Activated CD4-positive, alpha-beta memory T cell treated with anti-CD3 and anti-CD28 coated beads, Interleukin-2, amount 10 ng/mL, durations not matched to agents 7 days and 5 days (primary cell): ENCODE data around the gene PRKCB. TPM values are rescaled to one million over a fixed set of nuclear protein-coding genes. Genes with fewer than 3 reads are reported as not detected.
"Not testable (repeated sequence)": the region's sequence is repeated elsewhere in the genome, so short reads cannot be mapped to it uniquely, and the experiment has no call there.

Experiments used
- CTCF ChIA-PET: fragments of 350-600 bp; sonication (Branson Sonifier 250); formaldehyde crosslinking; loops from one replicate; lab custom pipeline; 2021; ENCODE audit warnings: antibody characterized with exemption, inconsistent platforms; lab: Charles Lee
- POLR2A ChIA-PET: fragments of 350-600 bp; sonication (Branson Sonifier 250); formaldehyde crosslinking; loops from one replicate; lab custom pipeline; 2021; ENCODE audit warnings: antibody characterized with exemption; lab: Charles Lee
- DNase-seq: peaks from one replicate; pipeline ENCODE4 v3.0.0-alpha.2; 2020
- H3K27ac Mint-ChIP-seq: one replicate; pipeline ENCODE4 v1.8.0; 2021; ENCODE audit warnings: mild to moderate bottlenecking, mixed read lengths
- H3K27me3 Mint-ChIP-seq: one replicate; pipeline ENCODE4 v1.8.0; 2021; ENCODE audit warnings: mixed read lengths
- H3K36me3 Mint-ChIP-seq: one replicate; pipeline ENCODE4 v1.8.0; 2021; ENCODE audit warnings: low read depth, mixed read lengths
- H3K4me1 Mint-ChIP-seq: one replicate; pipeline ENCODE4 v1.8.0; 2021; ENCODE audit warnings: mixed read lengths
- H3K4me3 Mint-ChIP-seq: one replicate; pipeline ENCODE4 v1.8.0; 2021; ENCODE audit warnings: mild to moderate bottlenecking, mixed read lengths
- H3K9me3 Mint-ChIP-seq: one replicate; pipeline ENCODE4 v1.8.0; 2021; ENCODE audit warnings: mixed read lengths
- total RNA-seq, 2 experiments: library from RNA; stranded (reverse); gene quantifications; one replicate each; pipeline ENCODE4 v1.2.3, GENCODE V29; 2021

Gene PRKCB
- total RNA-seq, 2 experiments from 2014 or later, result 77.3 to 81.4 TPM

DNA sequence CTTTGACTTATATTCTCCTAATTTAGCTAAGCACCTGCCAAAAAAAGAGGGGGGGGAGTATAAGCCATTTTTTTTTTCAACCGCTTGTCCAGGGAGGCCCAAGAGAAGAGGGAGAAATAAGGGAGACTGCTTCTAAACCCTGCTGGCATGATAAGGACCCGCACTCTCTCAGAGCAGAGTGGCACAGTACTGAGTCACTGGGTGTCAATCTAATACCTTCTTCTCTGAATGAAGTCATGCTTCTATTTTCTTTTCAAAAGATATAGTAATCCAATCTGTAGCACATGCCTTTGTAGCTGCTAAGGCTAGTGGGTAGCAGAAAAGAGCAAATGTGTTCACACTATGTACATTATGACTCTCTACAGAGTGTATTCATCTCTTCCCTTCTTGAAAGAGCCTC is 385.4 kb downstream of the PRKCB start:
- no peaks in the 10 kb centered on the region for H3K27me3 Mint-ChIP-seq
- H3K9me3 Mint-ChIP-seq, result peaks cover 2% of the 10 kb centered on the region
- H3K4me1 Mint-ChIP-seq, result no peaks in the 10 kb centered on the region
- ChIA-PET CTCF (no interaction called here), POLR2A (interaction anchor here (1.9 kb wide), 1 partner anchor 11 kb away, joined by 4 read pairs; no protein-coding TSS in a partner anchor)
- DNase-seq, result no peak
- peaks cover 23% of the 10 kb centered on the region for H3K36me3 Mint-ChIP-seq
- no peak overlapping the region for H3K27ac Mint-ChIP-seq
- no peak overlapping the region for H3K4me3 Mint-ChIP-seq

- ChIA-PET POLR2A (no interaction called here), CTCF (no interaction called here)
- Mint-ChIP-seq H3K4me3 (no peak overlapping the region), H3K4me1 (no peaks in the 10 kb centered on the region), H3K27ac (no peak overlapping the region), H3K36me3 (no peaks in the 10 kb centered on the region), H3K27me3 (peaks cover 2% of the 10 kb centered on the region), H3K9me3 (no peaks in the 10 kb centered on the region)
- no peak for DNase-seq
Measured at GRCh38 chr16:24228514-24228913, 392.7 kb downstream of the PRKCB start.

DNA sequence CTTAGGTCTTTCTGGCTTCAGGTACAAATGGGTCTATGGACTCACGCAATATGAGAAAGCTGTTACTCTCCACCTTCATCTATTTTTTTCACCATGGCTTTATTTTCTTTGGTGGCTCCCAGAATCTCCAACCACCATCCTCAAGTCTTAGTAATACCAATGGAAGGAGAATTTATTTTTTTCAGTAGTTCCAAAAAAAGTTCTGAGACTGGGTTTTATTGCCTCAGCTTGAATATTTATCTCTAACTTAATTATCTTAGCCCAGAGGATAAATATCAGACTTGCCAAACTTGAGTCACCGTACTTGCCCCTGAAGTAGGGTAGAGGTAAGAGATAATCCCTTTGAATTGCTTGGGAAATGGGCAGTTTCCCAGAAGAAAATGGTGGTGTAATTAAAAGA is 397.2 kb downstream of the PRKCB start:
- Mint-ChIP-seq H3K36me3 (no peaks in the 10 kb centered on the region), H3K4me3 (no peak overlapping the region), H3K9me3 (no peaks in the 10 kb centered on the region), H3K27ac (no peak overlapping the region), H3K27me3 (peaks cover 2% of the 10 kb centered on the region), H3K4me1 (no peaks in the 10 kb centered on the region)
- DNase-seq, result no peak
- ChIA-PET CTCF (no interaction called here), POLR2A (no interaction called here)

GRCh38 chr16:24234737-24235136 is 399.0 kb downstream of the PRKCB start:
- peaks cover 8% of the 10 kb centered on the region for H3K27me3 Mint-ChIP-seq
- CTCF ChIA-PET, result no interaction called here
- DNase-seq, result no peak
- H3K4me3 Mint-ChIP-seq, result no peak overlapping the region
- peaks cover 12% of the 10 kb centered on the region for H3K9me3 Mint-ChIP-seq
- H3K36me3 Mint-ChIP-seq, result peaks cover 5% of the 10 kb centered on the region
- POLR2A ChIA-PET, result no interaction called here
- no peaks in the 10 kb centered on the region for H3K4me1 Mint-ChIP-seq
- no peak overlapping the region for H3K27ac Mint-ChIP-seq

- Mint-ChIP-seq H3K9me3 (peaks cover 12% of the 10 kb centered on the region), H3K36me3 (peaks cover 5% of the 10 kb centered on the region), H3K4me1 (no peaks in the 10 kb centered on the region), H3K27me3 (peaks cover 10% of the 10 kb centered on the region), H3K27ac (no peak overlapping the region), H3K4me3 (no peak overlapping the region)
- POLR2A ChIA-PET, result no interaction called here
- CTCF ChIA-PET, result no interaction called here
- no peak for DNase-seq
Measured at GRCh38 chr16:24235806-24236205, 400.0 kb downstream of the PRKCB start.

- H3K9me3 Mint-ChIP-seq, result peaks cover 12% of the 10 kb centered on the region
- H3K36me3 Mint-ChIP-seq, H3K4me3 Mint-ChIP-seq, H3K27ac Mint-ChIP-seq, POLR2A ChIA-PET, DNase-seq, CTCF ChIA-PET, H3K4me1 Mint-ChIP-seq: not testable (repeated sequence)
- H3K27me3 Mint-ChIP-seq, result peaks cover 16% of the 10 kb centered on the region
Measured at GRCh38 chr16:24238846-24239245, 403.1 kb downstream of the PRKCB start.

GRCh38 chr16:24246911-24247607 is 411.3 kb downstream of the PRKCB start:
- no peak overlapping the region for H3K4me3 Mint-ChIP-seq
- H3K36me3 Mint-ChIP-seq, result no peaks in the 10 kb centered on the region
- no peaks in the 10 kb centered on the region for H3K4me1 Mint-ChIP-seq
- CTCF ChIA-PET, result interaction anchor here (0.6 kb wide), 1 partner anchor 351 kb away, joined by 4 read pairs; no protein-coding TSS in a partner anchor
- no peaks in the 10 kb centered on the region for H3K9me3 Mint-ChIP-seq
- peaks cover 33% of the 10 kb centered on the region for H3K27me3 Mint-ChIP-seq
- DNase-seq, result no peak
- POLR2A ChIA-PET, result no interaction called here
- no peak overlapping the region for H3K27ac Mint-ChIP-seq

- no peak overlapping the region for H3K4me3 Mint-ChIP-seq
- peak; percentile 30 for DNase-seq
- CTCF ChIA-PET, result interaction anchor here (0.5 to 4.6 kb wide), 28 partner anchors 9 to 517 kb away, joined by 3 to 60 read pairs (median 4); no protein-coding TSS in a partner anchor
- no peaks in the 10 kb centered on the region for H3K9me3 Mint-ChIP-seq
- POLR2A ChIA-PET, result no interaction called here
- no peaks in the 10 kb centered on the region for H3K36me3 Mint-ChIP-seq
- H3K27ac Mint-ChIP-seq, result no peak overlapping the region
- peaks cover 42% of the 10 kb centered on the region for H3K27me3 Mint-ChIP-seq
- no peaks in the 10 kb centered on the region for H3K4me1 Mint-ChIP-seq
Measured at GRCh38 chr16:24253192-24253591, 417.4 kb downstream of the PRKCB start.

- H3K4me3 Mint-ChIP-seq, result no peak within 1 kb of the TSS
- H3K9me3 Mint-ChIP-seq, result no peaks in the 10 kb centered on the region
- no peaks in the 10 kb centered on the region for H3K36me3 Mint-ChIP-seq
- CTCF ChIA-PET, result interaction anchor here (1.1 to 4.6 kb wide), 4 partner anchors 183 to 249 kb away, joined by 4 to 43 read pairs (median 10); no protein-coding TSS in a partner anchor
- POLR2A ChIA-PET, result interaction anchor here (0.6 to 1.1 kb wide), 2 partner anchors 185 to 305 kb away, joined by 3 to 4 read pairs; no protein-coding TSS in a partner anchor
- H3K27ac Mint-ChIP-seq, result no peak within 1 kb of the TSS
- no peaks in the 10 kb centered on the region for H3K4me1 Mint-ChIP-seq
- peaks cover 46% of the 10 kb centered on the region for H3K27me3 Mint-ChIP-seq
- DNase-seq, result peak; percentile 69
Measured at GRCh38 chr16:24255456-24256371, 419.9 kb downstream of the PRKCB start, which contains the start of gene CACNG3. Gene CACNG3, plus strand, starts transcription at chr16:24256335. Its CDS starts 420 bp downstream, at chr16:24256755.

GRCh38 chr16:24257958-24258357 is 422.2 kb downstream of the PRKCB start:
- Mint-ChIP-seq H3K4me1 (no peaks in the 10 kb centered on the region), H3K9me3 (no peaks in the 10 kb centered on the region), H3K4me3 (no peak overlapping the region), H3K27me3 (peaks cover 55% of the 10 kb centered on the region), H3K36me3 (no peaks in the 10 kb centered on the region), H3K27ac (no peak overlapping the region)
- ChIA-PET CTCF (no interaction called here), POLR2A (no interaction called here)
- DNase-seq, result no peak

DNA sequence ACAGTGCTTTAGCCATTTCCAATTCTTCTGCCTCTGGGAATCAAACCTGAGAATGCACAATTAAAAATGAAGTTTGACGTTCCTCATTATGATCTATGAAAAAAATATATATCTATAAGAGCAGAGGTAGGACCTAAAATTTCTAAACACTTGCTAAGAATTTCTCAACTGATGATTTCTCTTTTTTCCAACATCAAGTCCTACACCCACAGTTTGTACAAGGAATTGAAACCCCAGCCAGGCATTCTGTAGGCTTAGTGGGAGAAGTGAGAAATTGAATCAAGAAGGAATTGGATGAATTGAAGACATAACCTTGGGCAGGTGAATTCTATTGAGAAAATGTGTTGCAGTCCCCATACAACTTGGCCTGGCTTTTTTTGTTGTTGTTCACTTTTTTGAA is 423.0 kb downstream of the PRKCB start:
- Mint-ChIP-seq H3K27ac (no peak overlapping the region), H3K27me3 (peaks cover 50% of the 10 kb centered on the region), H3K9me3 (no peaks in the 10 kb centered on the region), H3K4me3 (no peak overlapping the region), H3K36me3 (no peaks in the 10 kb centered on the region), H3K4me1 (no peaks in the 10 kb centered on the region)
- no peak for DNase-seq
- ChIA-PET CTCF (interaction anchor here (0.6 to 1.0 kb wide), 2 partner anchors 150 to 188 kb away, joined by 3 read pairs; no protein-coding TSS in a partner anchor), POLR2A (no interaction called here)

- POLR2A ChIA-PET, result no interaction called here
- Mint-ChIP-seq H3K27me3 (peaks cover 25% of the 10 kb centered on the region), H3K36me3 (no peaks in the 10 kb centered on the region), H3K4me3 (no peak overlapping the region), H3K9me3 (no peaks in the 10 kb centered on the region), H3K4me1 (no peaks in the 10 kb centered on the region), H3K27ac (no peak overlapping the region)
- DNase-seq, result no peak
- CTCF ChIA-PET, result no interaction called here
Measured at GRCh38 chr16:24262816-24263215, 427.0 kb downstream of the PRKCB start.
